Adrenal gland (tissue), 12 donors: ENCODE measurements around the gene CRELD2. TPM values are rescaled to one million over a fixed set of nuclear protein-coding genes. Genes with fewer than 3 reads are reported as not detected.

Experiments used
- DNase-seq, 7 donors: peaks; one replicate each; pipeline ENCODE4 v3.0.0-alpha.2; 2019 to 2020
- H3K27ac ChIP-seq, 5 donors: fragments of 200-600 bp; sonication (generic) in 4 of 5; 1 replicate in 3 of 5; 2 replicates in 2 of 5; pipeline versions ENCODE4 v1.5.1 to v1.8.0; 2016 to 2020; ENCODE audit warnings: mild to moderate bottlenecking in 1 of 5
- H3K27me3 ChIP-seq: fragments of 200-600 bp; 2 replicates; pipeline ENCODE4 v1.8.0; 2021
- H3K36me3 ChIP-seq, 2 donors: fragments of 200-600 bp; replicated peaks in 1 of 2; 1 replicate in 1 of 2; 2 replicates in 1 of 2; pipeline versions ENCODE4 v1.5.1 to v1.8.0; 2018 to 2022
- H3K4me1 ChIP-seq, 2 donors: fragments of 200-600 bp; replicated peaks in 1 of 2; 1 replicate in 1 of 2; 2 replicates in 1 of 2; pipeline versions ENCODE4 v1.5.1 to v1.8.0; 2018 to 2021
- H3K4me3 ChIP-seq, 4 donors: fragments of 200-600 bp; sonication (generic) in 3 of 4; one replicate each; pipeline ENCODE4 v1.5.1; 2016 to 2018
- H3K9me3 ChIP-seq, 3 donors: fragments of 200-600 bp; sonication (generic) in 1 of 3; replicated peaks in 1 of 3; 1 replicate in 2 of 3; 2 replicates in 1 of 3; pipeline versions ENCODE4 v1.5.1 to v1.8.0; 2016 to 2021
- CTCF ChIP-seq, 6 experiments: fragments of 450-650 bp in 4 of 6; fragments of 200-600 bp in 2 of 6; sonication (generic) in 1 of 6; IDR thresholded peaks; 1 replicate in 5 of 6; 2 replicates in 1 of 6; pipeline versions ENCODE4 v1.5.1 to v1.8.0; 2016 to 2021; ENCODE audit warnings: antibody characterized with exemption in 6 of 6, mild to moderate bottlenecking in 2 of 6, moderate library complexity in 1 of 6
- POLR2A ChIP-seq, 2 donors: fragments of 450-650 bp; IDR thresholded peaks; one replicate each; pipeline ENCODE4 v1.6.1; 2017; ENCODE audit warnings: antibody characterized with exemption in 2 of 2, mild to moderate bottlenecking in 2 of 2, moderate library complexity in 1 of 2
- WGBS, 4 donors: extraction: QIAGEN DNeasy Blood & Tissue Kit in 2 of 4; methylation state at CpG; one replicate each; pipeline versions ENCODE4 v1.1.5 to v1.1.7; 2013 to 2017; 5-methylcytosine and 5-hydroxymethylcytosine counted together
- intact Hi-C, 2 donors: fragments of 100-400 bp; cut with DNase I; formaldehyde crosslinking; loops; one replicate each; pipeline versions ENCODE4 v1.14.1 to v1.15.0; 2022 to 2023
- polyA plus RNA-seq, 3 donors: library from polyadenylated mRNA; stranded (reverse); fragments of 200-250 nt in 2 of 3; fragments of 350-450 nt in 1 of 3; fragmentation: Illumina TruSeq in 1 of 3; extraction: RNeasy Lipid Tissue Mini Kit (QIAGEN cat#74804) in 1 of 3; gene quantifications; one replicate each; pipeline ENCODE4 v1.2.3, GENCODE V29; 2013 to 2014
- total RNA-seq, 9 donors: library from RNA; depleted of rRNA in 4 of 9; stranded (reverse); fragments of >200 nt in 4 of 9; fragments of 120-200 nt in 1 of 9; fragmentation: NEBNext Ultra II Directional in 1 of 9; extraction: Animal tissue kit (Norgen Biotek cat#: 25700) in 1 of 9; gene quantifications; one replicate each; pipeline versions ENCODE4 v1.1.0 to v1.2.4, GENCODE V29; 2013 to 2023
- donor health status: healthy with polysubstance abuse.
- donor health status: Bipolar disorder and iron deficiency.
- donor health status: DM: yes; HTN: yes; CAD: no.
- donor health status: DM: no; HTN: no; CAD: no.
- donor health status: DM: no; HTN: no; CAD: no.
- donor health status: DM: yes; HTN: yes; CAD: no.

Gene CRELD2
- total and polyA plus RNA-seq, 12 donors: 14.5 to 63.4 (median 36.2) TPM

- Histone ChIP-seq H3K27me3 (no peaks in the 10 kb centered on the region), H3K4me3 (no peak overlapping the region), H3K36me3 (peaks cover 0 to 19% of the 10 kb centered on the region in 2 donors), H3K27ac (no peak overlapping the region), H3K4me1 (peaks cover 9 to 20% of the 10 kb centered on the region in 2 donors), H3K9me3 (no peaks in the 10 kb centered on the region)
- WGBS, 4 donors: 87 to 93% (median 92%) methylated on average over 12 to 35 of the region's 35 CpGs
- no peak for TF ChIP-seq CTCF (IDR thresholded peaks at IDR 0.05)
- TF ChIP-seq POLR2A (IDR thresholded peaks at IDR 0.05): no peak
- intact Hi-C loops: loop anchor here in 1 of 2 donors (10.0 kb wide), 1 partner anchor 157 kb away; no protein-coding TSS in a partner anchor
- DNase-seq: no peak
These were observed 3.3 kb downstream of the CRELD2 start for GRCh38 chr22:49921508-49922278.

GRCh38 chr22:49922484-49922883 is 4.0 kb downstream of the CRELD2 start:
- TF ChIP-seq CTCF (IDR thresholded peaks at IDR 0.05) (no peak), POLR2A (IDR thresholded peaks at IDR 0.05) (no peak)
- DNase-seq: no peak
- Histone ChIP-seq H3K27ac (no peak overlapping the region), H3K4me3 (no peak overlapping the region), H3K27me3 (no peaks in the 10 kb centered on the region), H3K9me3 (no peaks in the 10 kb centered on the region), H3K4me1 (peaks cover 5 to 14% of the 10 kb centered on the region in 2 donors), H3K36me3 (peaks cover 0 to 19% of the 10 kb centered on the region in 2 donors)
- 91 to 94% (median 92%) methylated on average over 10 to 22 of the region's 22 CpGs for WGBS, 4 donors
- intact Hi-C loops: loop anchor here in 1 of 2 donors (10.0 kb wide), 1 partner anchor 158 kb away; no protein-coding TSS in a partner anchor

- Histone ChIP-seq H3K9me3 (no peaks in the 10 kb centered on the region), H3K4me1 (peaks cover 4 to 11% of the 10 kb centered on the region in 2 donors), H3K4me3 (no peak overlapping the region), H3K27me3 (no peaks in the 10 kb centered on the region), H3K27ac (no peak overlapping the region), H3K36me3 (peaks cover 0 to 19% of the 10 kb centered on the region in 2 donors)
- intact Hi-C loops: loop anchor here in 1 of 2 donors (10.0 kb wide), 1 partner anchor 158 kb away; no protein-coding TSS in a partner anchor
- DNase-seq: peak in 1 of 7 donors; percentile 6
- 94 to 96% (median 95%) methylated on average over 10 to 25 of the region's 25 CpGs for whole genome bisulfite sequencing, 4 donors
- TF ChIP-seq CTCF (IDR thresholded peaks at IDR 0.05) (no peak), POLR2A (IDR thresholded peaks at IDR 0.05) (no peak)
These were observed 4.5 kb downstream of the CRELD2 start for GRCh38 chr22:49922926-49923325.

- DNase-seq: no peak
- Histone ChIP-seq H3K9me3 (no peaks in the 10 kb centered on the region), H3K27me3 (no peaks in the 10 kb centered on the region), H3K27ac (no peak overlapping the region), H3K4me3 (no peak overlapping the region), H3K36me3 (peaks cover 0 to 19% of the 10 kb centered on the region in 2 donors), H3K4me1 (peaks cover 4 to 11% of the 10 kb centered on the region in 2 donors)
- 79 to 88% (median 82%) methylated on average over 16 of the region's 16 CpGs for WGBS, 4 donors
- TF ChIP-seq POLR2A (IDR thresholded peaks at IDR 0.05) (no peak), CTCF (IDR thresholded peaks at IDR 0.05) (no peak)
- intact Hi-C loops: loop anchor here in 1 of 2 donors (10.0 kb wide), 1 partner anchor 159 kb away; no protein-coding TSS in a partner anchor
These were observed 5.0 kb downstream of the CRELD2 start for GRCh38 chr22:49923445-49923844.
